A549 (cell line): ENCODE data around the gene TOMM20. TPM values are rescaled to one million over a fixed set of nuclear protein-coding genes. Genes with fewer than 3 reads are reported as not detected.

Experiments
- ATAC-seq, 2 experiments: fragments of 200-7000 bp in 1 of 2; fragments of >200 bp in 1 of 2; cut with Nextera tagmentation in 1 of 2; cut with Tn5 transposase in 1 of 2; 3 replicates each; pipeline versions ENCODE4 v1.8.0 to v1.9.1; 2018 to 2020; ENCODE audit warnings: mild to moderate bottlenecking in 1 of 2, moderate library complexity in 1 of 2
- CTCF ChIA-PET: fragments of 300-600 bp; sonication (Branson Sonifier 250); formaldehyde crosslinking; extraction: SDS; loops from one replicate; lab custom pipeline; 2021; ENCODE audit warnings: antibody characterized with exemption, inconsistent platforms; lab: Yijun Ruan, JAX
- POLR2A ChIA-PET: fragments of 350-600 bp; formaldehyde crosslinking; extraction: SDS; loops from one replicate; lab custom pipeline; 2021; ENCODE audit warnings: antibody characterized with exemption, inconsistent platforms; lab: Yijun Ruan, JAX
- DNase-seq, 2 experiments: peaks; one replicate each; pipeline versions ENCODE4 v3.0.0 to v3.0.0-alpha.2; 2011 to 2016; ENCODE audit warnings: low read depth in 1 of 2, low spot score in 1 of 2
- FAIRE-seq: peaks from 2 replicates; lab custom pipeline; 2011; peaks lifted over from hg19 to GRCh38; lab: Jason Lieb, UNC
- H3K27ac ChIP-seq, 2 experiments: fragments of >200 bp; sonication (Bioruptor Twin); formaldehyde crosslinking; 3 replicates each; pipeline ENCODE4 v1.5.1; 2016 to 2017
- H3K4me1 ChIP-seq: fragments of >200 bp; sonication (Bioruptor Twin); formaldehyde crosslinking; 3 replicates; pipeline ENCODE4 v1.6.1; 2016
- H3K4me2 ChIP-seq: fragments of >200 bp; sonication (Bioruptor Twin); formaldehyde crosslinking; 3 replicates; pipeline ENCODE4 v1.6.1; 2016
- H3K4me3 ChIP-seq: fragments of >200 bp; sonication (Bioruptor Twin); formaldehyde crosslinking; 3 replicates; pipeline ENCODE4 v1.5.1; 2016
- H3K9me3 ChIP-seq: fragments of >200 bp; sonication (Bioruptor Twin); formaldehyde crosslinking; 3 replicates; pipeline ENCODE4 v1.6.1; 2016
- CHD4 ChIP-seq: fragments of 200-600 bp; sonication (generic); IDR thresholded peaks from 2 replicates; pipeline ENCODE4 v1.6.1; 2016; ENCODE audit warnings: antibody characterized with exemption, mild to moderate bottlenecking, borderline replicate concordance
- EHMT2 ChIP-seq: fragments of 200-600 bp; sonication (generic); IDR thresholded peaks from 2 replicates; pipeline ENCODE4 v1.6.1; 2016; ENCODE audit warnings: antibody characterized with exemption, low read depth, mild to moderate bottlenecking, moderate library complexity
- EP300 ChIP-seq, 2 experiments: fragments of >200 bp; sonication (Bioruptor Twin); formaldehyde crosslinking; IDR thresholded peaks; 2 replicates in 1 of 2; 3 replicates in 1 of 2; pipeline ENCODE4 v1.6.1; 2016 to 2017
- ESRRA ChIP-seq: fragments of 150-350 bp; IDR thresholded peaks from 2 replicates; pipeline ENCODE4 v1.6.1; 2014; ENCODE audit warnings: mild to moderate bottlenecking, low read length, borderline replicate concordance
- FOXS1 ChIP-seq: fragments of 250-450 bp; sonication (Bioruptor Pico); IDR thresholded peaks from 2 replicates; pipeline ENCODE4 v1.5.0; 2020; ENCODE audit warnings: mild to moderate bottlenecking, moderate library complexity
- HDAC2 ChIP-seq: fragments of 200-600 bp; sonication (generic); IDR thresholded peaks from 2 replicates; pipeline ENCODE4 v1.6.1; 2016
- HOXB13 ChIP-seq: fragments of 250-450 bp; sonication (Bioruptor Pico); IDR thresholded peaks from 2 replicates; pipeline ENCODE4 v1.5.0; 2020; ENCODE audit warnings: low read depth, mild to moderate bottlenecking, moderate library complexity
- HOXB5 ChIP-seq: fragments of 250-450 bp; sonication (Bioruptor Pico); IDR thresholded peaks from 2 replicates; pipeline ENCODE4 v1.5.0; 2020; ENCODE audit warnings: mild to moderate bottlenecking, moderate library complexity
- KDM1A ChIP-seq: fragments of 200-600 bp; sonication (generic); IDR thresholded peaks from 2 replicates; pipeline ENCODE4 v1.6.1; 2016; ENCODE audit warnings: low read depth, mild to moderate bottlenecking
- KDM5A ChIP-seq: fragments of 200-600 bp; sonication (generic); IDR thresholded peaks from 2 replicates; pipeline ENCODE4 v1.6.1; 2016; ENCODE audit warnings: antibody characterized with exemption, mild to moderate bottlenecking
- MAFK ChIP-seq: fragments of 450-650 bp; IDR thresholded peaks from 2 replicates; pipeline ENCODE4 v1.6.1; 2014; ENCODE audit not compliant: partially characterized antibody
- MYC ChIP-seq: IDR thresholded peaks from 2 replicates; pipeline ENCODE4 v1.6.1; 2012; ENCODE audit warnings: mild to moderate bottlenecking, inconsistent platforms, low read length, improper control_type of control experiment, borderline replicate concordance
- NFE2L2 ChIP-seq: fragments of 150-350 bp; conservative IDR thresholded peaks from 2 replicates; pipeline ENCODE4 v1.6.1; 2014; ENCODE audit warnings: low read length
- NPAS2 ChIP-seq: fragments of 250-450 bp; sonication (Bioruptor Pico); IDR thresholded peaks from 2 replicates; pipeline ENCODE4 v1.8.0; 2022; ENCODE audit warnings: mild to moderate bottlenecking, moderate library complexity, borderline replicate concordance
- PHF8 ChIP-seq: fragments of 200-600 bp; sonication (generic); IDR thresholded peaks from 2 replicates; pipeline ENCODE4 v1.6.1; 2016; ENCODE audit warnings: low read depth, mild to moderate bottlenecking, antibody characterized with exemption, moderate library complexity, borderline replicate concordance
- POLR2A ChIP-seq: IDR thresholded peaks from 2 replicates; pipeline ENCODE4 v1.6.1; 2012; ENCODE audit warnings: mild to moderate bottlenecking, low read length
- POLR2AphosphoS2 ChIP-seq: conservative IDR thresholded peaks from 2 replicates; pipeline ENCODE4 v1.6.1; 2012; ENCODE audit warnings: low read length, improper control_type of control experiment, inconsistent platforms
- RAD21 ChIP-seq, 2 experiments: fragments of >200 bp in 1 of 2; sonication (Bioruptor Twin) in 1 of 2; formaldehyde crosslinking in 1 of 2; IDR thresholded peaks in 1 of 2; conservative IDR thresholded peaks in 1 of 2; 2 replicates in 1 of 2; 3 replicates in 1 of 2; pipeline ENCODE4 v1.6.1; 2012 to 2018; ENCODE audit warnings: inconsistent platforms in 1 of 2
- RNF2 ChIP-seq: fragments of 200-600 bp; sonication (generic); IDR thresholded peaks from 2 replicates; pipeline ENCODE4 v1.6.1; 2016; ENCODE audit warnings: low read depth, mild to moderate bottlenecking, antibody characterized with exemption, moderate library complexity, borderline replicate concordance
- ZC3H11A ChIP-seq: fragments of 450-650 bp; IDR thresholded peaks from 2 replicates; pipeline ENCODE4 v1.6.1; 2014; ENCODE audit warnings: antibody characterized with exemption, mild to moderate bottlenecking
- WGBS: methylation state at CpG from one replicate; pipeline ENCODE4 v1.1.6; 2017; ENCODE audit errors: missing lambda C conversion rate; 5-methylcytosine and 5-hydroxymethylcytosine counted together
- polyA plus RNA-seq, 4 experiments: library from polyadenylated mRNA; depleted of rRNA in 3 of 4; stranded (reverse); fragments of >200 nt; fragmentation: RNase III in 1 of 4; extraction: RNeasy Plus Mini Kit Qiagen cat#74134 plus additional on column Dnase treatment in 1 of 4; gene quantifications; 2 replicates in 3 of 4; 3 replicates in 1 of 4; pipeline ENCODE4 v1.2.3, GENCODE V29; 2011 to 2017
- TF ChIP-seq, protein P1 (sequence below): fragments of >200 bp; sonication (Bioruptor Twin); formaldehyde crosslinking; IDR thresholded peaks from 3 replicates; pipeline ENCODE4 v1.5.1; 2016
- TF ChIP-seq, protein P2 (sequence below): fragments of 450-650 bp; IDR thresholded peaks from 2 replicates; pipeline ENCODE4 v1.6.1; 2014; ENCODE audit warnings: antibody characterized with exemption
- TF ChIP-seq, protein P3 (sequence below): fragments of 250-450 bp; sonication (Bioruptor Pico); IDR thresholded peaks from 2 replicates; pipeline ENCODE4 v1.5.0; 2021; ENCODE audit warnings: mild to moderate bottlenecking, moderate library complexity, borderline replicate concordance
- TF ChIP-seq, protein P4 (sequence below): IDR thresholded peaks from 2 replicates; pipeline ENCODE4 v1.6.1; 2012
- TF ChIP-seq, protein P5 (sequence below): fragments of 150-350 bp; IDR thresholded peaks from 2 replicates; pipeline ENCODE4 v1.6.1; 2014; ENCODE audit warnings: low read depth, mild to moderate bottlenecking, low read length

TOMM20 gene
- polyA plus RNA-seq, 2 of the 4 experiments (the other 2 are of a cell fraction): 112 to 122 TPM

DNA sequence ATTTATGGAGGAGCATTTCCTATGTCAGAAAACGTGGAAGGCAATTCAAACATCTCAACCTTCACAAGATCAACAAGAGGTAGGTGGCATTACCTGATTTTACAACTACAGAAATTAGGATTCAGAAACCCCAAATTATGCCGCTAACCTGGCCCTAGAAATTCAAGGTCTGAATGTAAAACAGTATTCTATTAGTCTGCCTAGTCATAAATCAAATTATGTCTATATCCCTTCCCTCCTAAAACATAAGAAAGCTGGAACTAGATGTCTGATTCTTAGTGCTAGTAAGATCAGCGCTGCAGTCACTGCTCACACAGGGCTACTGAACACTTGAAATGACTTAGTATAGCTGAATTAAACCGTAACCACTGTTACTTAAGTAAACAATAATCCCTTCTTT, 1.4 kb downstream of the TOMM20 start:
- DNase-seq: no peak
- CTCF ChIA-PET: interaction anchor here (0.6 to 3.8 kb wide), 5 partner anchors 15 to 645 kb away, joined by 3 to 13 read pairs (median 3); no protein-coding TSS in a partner anchor
- FAIRE-seq: no peak
- POLR2A ChIA-PET: no interaction called here
- peak overlapping the region; percentile 82 for H3K4me3 ChIP-seq
- no peak for TF ChIP-seq HOXB13 (CRISPR knock-in tag)
- no peak for TF ChIP-seq HDAC2
- TF ChIP-seq, protein P1, sequence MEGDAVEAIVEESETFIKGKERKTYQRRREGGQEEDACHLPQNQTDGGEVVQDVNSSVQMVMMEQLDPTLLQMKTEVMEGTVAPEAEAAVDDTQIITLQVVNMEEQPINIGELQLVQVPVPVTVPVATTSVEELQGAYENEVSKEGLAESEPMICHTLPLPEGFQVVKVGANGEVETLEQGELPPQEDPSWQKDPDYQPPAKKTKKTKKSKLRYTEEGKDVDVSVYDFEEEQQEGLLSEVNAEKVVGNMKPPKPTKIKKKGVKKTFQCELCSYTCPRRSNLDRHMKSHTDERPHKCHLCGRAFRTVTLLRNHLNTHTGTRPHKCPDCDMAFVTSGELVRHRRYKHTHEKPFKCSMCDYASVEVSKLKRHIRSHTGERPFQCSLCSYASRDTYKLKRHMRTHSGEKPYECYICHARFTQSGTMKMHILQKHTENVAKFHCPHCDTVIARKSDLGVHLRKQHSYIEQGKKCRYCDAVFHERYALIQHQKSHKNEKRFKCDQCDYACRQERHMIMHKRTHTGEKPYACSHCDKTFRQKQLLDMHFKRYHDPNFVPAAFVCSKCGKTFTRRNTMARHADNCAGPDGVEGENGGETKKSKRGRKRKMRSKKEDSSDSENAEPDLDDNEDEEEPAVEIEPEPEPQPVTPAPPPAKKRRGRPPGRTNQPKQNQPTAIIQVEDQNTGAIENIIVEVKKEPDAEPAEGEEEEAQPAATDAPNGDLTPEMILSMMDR: no peak
- no peak for TF ChIP-seq NPAS2 (CRISPR knock-in tag)
- no peak for TF ChIP-seq POLR2A
- TF ChIP-seq KDM5A: no peak
- TF ChIP-seq FOXS1 (CRISPR knock-in tag): no peak
- no peak for TF ChIP-seq KDM1A
- no peak for TF ChIP-seq RNF2
- TF ChIP-seq, protein P2, sequence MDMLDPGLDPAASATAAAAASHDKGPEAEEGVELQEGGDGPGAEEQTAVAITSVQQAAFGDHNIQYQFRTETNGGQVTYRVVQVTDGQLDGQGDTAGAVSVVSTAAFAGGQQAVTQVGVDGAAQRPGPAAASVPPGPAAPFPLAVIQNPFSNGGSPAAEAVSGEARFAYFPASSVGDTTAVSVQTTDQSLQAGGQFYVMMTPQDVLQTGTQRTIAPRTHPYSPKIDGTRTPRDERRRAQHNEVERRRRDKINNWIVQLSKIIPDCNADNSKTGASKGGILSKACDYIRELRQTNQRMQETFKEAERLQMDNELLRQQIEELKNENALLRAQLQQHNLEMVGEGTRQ: no peak
- no peak for TF ChIP-seq NFE2L2
- no peak for TF ChIP-seq MYC
- WGBS: 13% methylated on average over 4 of the region's 4 CpGs
- H3K27ac ChIP-seq: peak overlapping the region; percentile 91 to 98
- no peak for ATAC-seq
- no peaks in the 10 kb centered on the region for H3K9me3 ChIP-seq
- H3K4me2 ChIP-seq: peak overlapping the region; percentile 80
- peaks cover 14% of the 10 kb centered on the region; the same call in 2 of the 3 replicates for H3K4me1 ChIP-seq

DNA sequence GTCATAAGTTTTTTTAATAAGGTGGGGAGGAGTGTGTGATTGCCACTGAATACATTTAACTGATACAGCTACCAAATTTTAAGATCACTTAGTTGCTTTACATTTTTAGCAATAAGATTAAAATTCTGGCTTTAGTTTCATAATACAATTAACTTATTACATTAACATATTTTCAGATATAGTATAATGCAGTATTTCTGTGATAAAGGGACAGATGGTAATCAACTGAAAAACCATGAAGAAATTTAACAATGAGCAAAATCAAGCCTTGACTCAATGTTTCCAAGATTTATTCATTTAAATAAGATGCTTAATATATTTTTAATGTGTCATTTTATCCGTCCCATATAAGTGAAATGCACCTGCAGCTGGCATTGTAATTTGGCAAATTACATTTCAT, 4.0 kb downstream of the TOMM20 start:
- Histone ChIP-seq H3K9me3 (no peaks in the 10 kb centered on the region), H3K4me3 (no peak overlapping the region), H3K4me2 (no peak overlapping the region), H3K27ac (no peak overlapping the region), H3K4me1 (peaks cover 20% of the 10 kb centered on the region; the same call in 2 of the 3 replicates)
- ATAC-seq (no peak), DNase-seq (no peak), FAIRE-seq (no peak)
- ChIA-PET CTCF (interaction anchor here (3.8 kb wide), 1 partner anchor 20 kb away, joined by 13 read pairs; no protein-coding TSS in a partner anchor), POLR2A (no interaction called here)
- TF ChIP-seq NFE2L2 (no peak), RAD21 (conservative IDR thresholded peaks at IDR 0.05 in 1 of 2, IDR thresholded peaks at IDR 0.05 in 1 of 2) (no peak), PHF8 (no peak), NPAS2 (CRISPR knock-in tag) (no peak)
- TF ChIP-seq, protein P3, sequence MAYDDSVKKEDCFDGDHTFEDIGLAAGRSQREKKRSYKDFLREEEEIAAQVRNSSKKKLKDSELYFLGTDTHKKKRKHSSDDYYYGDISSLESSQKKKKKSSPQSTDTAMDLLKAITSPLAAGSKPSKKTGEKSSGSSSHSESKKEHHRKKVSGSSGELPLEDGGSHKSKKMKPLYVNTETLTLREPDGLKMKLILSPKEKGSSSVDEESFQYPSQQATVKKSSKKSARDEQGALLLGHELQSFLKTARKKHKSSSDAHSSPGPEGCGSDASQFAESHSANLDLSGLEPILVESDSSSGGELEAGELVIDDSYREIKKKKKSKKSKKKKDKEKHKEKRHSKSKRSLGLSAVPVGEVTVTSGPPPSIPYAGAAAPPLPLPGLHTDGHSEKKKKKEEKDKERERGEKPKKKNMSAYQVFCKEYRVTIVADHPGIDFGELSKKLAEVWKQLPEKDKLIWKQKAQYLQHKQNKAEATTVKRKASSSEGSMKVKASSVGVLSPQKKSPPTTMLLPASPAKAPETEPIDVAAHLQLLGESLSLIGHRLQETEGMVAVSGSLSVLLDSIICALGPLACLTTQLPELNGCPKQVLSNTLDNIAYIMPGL (CRISPR knock-in tag): no peak
- TF ChIP-seq, protein P4, sequence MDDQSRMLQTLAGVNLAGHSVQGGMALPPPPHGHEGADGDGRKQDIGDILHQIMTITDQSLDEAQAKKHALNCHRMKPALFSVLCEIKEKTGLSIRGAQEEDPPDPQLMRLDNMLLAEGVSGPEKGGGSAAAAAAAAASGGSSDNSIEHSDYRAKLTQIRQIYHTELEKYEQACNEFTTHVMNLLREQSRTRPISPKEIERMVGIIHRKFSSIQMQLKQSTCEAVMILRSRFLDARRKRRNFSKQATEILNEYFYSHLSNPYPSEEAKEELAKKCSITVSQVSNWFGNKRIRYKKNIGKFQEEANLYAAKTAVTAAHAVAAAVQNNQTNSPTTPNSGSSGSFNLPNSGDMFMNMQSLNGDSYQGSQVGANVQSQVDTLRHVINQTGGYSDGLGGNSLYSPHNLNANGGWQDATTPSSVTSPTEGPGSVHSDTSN: no peak
- 87% methylated on average over 1 of the region's 1 CpG for WGBS

DNA sequence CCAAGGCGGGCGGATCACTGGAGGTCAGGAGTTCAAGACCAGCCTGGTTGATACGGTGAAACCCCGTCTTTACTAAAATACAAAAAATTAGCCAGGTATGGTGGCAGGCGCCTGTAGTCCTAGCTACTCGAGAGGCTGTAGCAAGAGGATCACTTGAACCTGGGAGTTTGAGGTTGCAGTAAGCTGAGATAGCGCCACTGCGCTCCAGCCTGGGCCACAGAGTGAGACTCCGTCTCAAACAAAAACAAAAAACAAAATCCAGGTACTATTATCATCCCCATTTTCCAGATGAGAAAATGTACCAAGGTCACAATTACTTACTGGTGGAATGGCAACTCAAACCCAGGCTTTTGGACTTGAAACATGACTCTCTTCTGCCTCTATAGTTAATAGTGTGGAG, 4.5 kb downstream of the TOMM20 start:
- H3K4me2 ChIP-seq: no peak overlapping the region
- H3K9me3 ChIP-seq: no peaks in the 10 kb centered on the region
- no peak for ATAC-seq
- no peak overlapping the region for H3K4me3 ChIP-seq
- H3K4me1 ChIP-seq: peaks cover 20% of the 10 kb centered on the region; the same call in 2 of the 3 replicates
- 94% methylated on average over 9 of the region's 9 CpGs for WGBS
- CTCF ChIA-PET: interaction anchor here (0.6 to 3.8 kb wide), 3 partner anchors 8 to 1823 kb away, joined by 3 to 13 read pairs (median 3); no protein-coding TSS in a partner anchor
- no peak overlapping the region for H3K27ac ChIP-seq
- no peak for DNase-seq
- TF ChIP-seq POLR2AphosphoS2 (no peak), EHMT2 (no peak), ESRRA (no peak), RAD21 (conservative IDR thresholded peaks at IDR 0.05 in 1 of 2, IDR thresholded peaks at IDR 0.05 in 1 of 2) (no peak), FOXS1 (CRISPR knock-in tag) (no peak), ZC3H11A (no peak), KDM5A (no peak), CHD4 (no peak), EP300 (IDR thresholded peaks at IDR 0.05) (no peak), MAFK (no peak), HOXB5 (CRISPR knock-in tag) (no peak)
- TF ChIP-seq, protein P5, sequence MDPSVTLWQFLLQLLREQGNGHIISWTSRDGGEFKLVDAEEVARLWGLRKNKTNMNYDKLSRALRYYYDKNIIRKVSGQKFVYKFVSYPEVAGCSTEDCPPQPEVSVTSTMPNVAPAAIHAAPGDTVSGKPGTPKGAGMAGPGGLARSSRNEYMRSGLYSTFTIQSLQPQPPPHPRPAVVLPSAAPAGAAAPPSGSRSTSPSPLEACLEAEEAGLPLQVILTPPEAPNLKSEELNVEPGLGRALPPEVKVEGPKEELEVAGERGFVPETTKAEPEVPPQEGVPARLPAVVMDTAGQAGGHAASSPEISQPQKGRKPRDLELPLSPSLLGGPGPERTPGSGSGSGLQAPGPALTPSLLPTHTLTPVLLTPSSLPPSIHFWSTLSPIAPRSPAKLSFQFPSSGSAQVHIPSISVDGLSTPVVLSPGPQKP: no peak
- TF ChIP-seq, all 56 proteins: peak for 0
- FAIRE-seq: no peak
- POLR2A ChIA-PET: no interaction called here
